SKM-1 treated with dmso at 0.1 percent for 144 hours (cell line): ENCODE data around the gene LRBA.
"Not testable (repeated sequence)": the region's sequence is repeated elsewhere in the genome, so short reads cannot be mapped to it uniquely, and the experiment has no call there.

Experiments
- DNase-seq: peaks from one replicate; lab custom pipeline; 2025; ENCODE audit not compliant: unreplicated experiment; lab: John Stamatoyannopoulos, UW

Gene LRBA

GRCh38 chr4:150578745-150579501, 436.2 kb downstream of the LRBA start:
- DNase-seq = no peak

GRCh38 chr4:150577796-150578195, 437.3 kb downstream of the LRBA start:
- no peak for DNase-seq

GRCh38 chr4:150574678-150575077, 440.4 kb downstream of the LRBA start:
- DNase-seq = no peak

GRCh38 chr4:150573534-150573933, 441.6 kb downstream of the LRBA start:
- no peak for DNase-seq

GRCh38 chr4:150572704-150573504, 442.2 kb downstream of the LRBA start:
- no peak for DNase-seq

GRCh38 chr4:150570862-150571261, 444.2 kb downstream of the LRBA start:
- no peak for DNase-seq

- no peak for DNase-seq
Observed at GRCh38 chr4:150569998-150570535, 445.0 kb downstream of the LRBA start.

- DNase-seq = no peak
Observed at GRCh38 chr4:150569384-150569987, 445.6 kb downstream of the LRBA start.

- no peak for DNase-seq
Observed at GRCh38 chr4:150567070-150567469, 448.0 kb downstream of the LRBA start.

GRCh38 chr4:150564967-150565366, 450.1 kb downstream of the LRBA start:
- not testable (repeated sequence) for DNase-seq

GRCh38 chr4:150562751-150563150, 452.3 kb downstream of the LRBA start:
- no peak for DNase-seq

- no peak for DNase-seq
Observed at GRCh38 chr4:150562250-150562649, 452.8 kb downstream of the LRBA start.

- DNase-seq = no peak
Observed at GRCh38 chr4:150561143-150561737, 453.8 kb downstream of the LRBA start.

- DNase-seq = not testable (repeated sequence)
Observed at GRCh38 chr4:150557811-150558210, 457.3 kb downstream of the LRBA start.

GRCh38 chr4:150547154-150547838, 467.8 kb downstream of the LRBA start:
- DNase-seq = no peak

- no peak for DNase-seq
Observed at GRCh38 chr4:150546286-150546685, 468.8 kb downstream of the LRBA start.

- no peak for DNase-seq
Observed at GRCh38 chr4:150543042-150543441, 472.0 kb downstream of the LRBA start.

GRCh38 chr4:150541681-150542080, 473.4 kb downstream of the LRBA start:
- no peak for DNase-seq

GRCh38 chr4:150540959-150541360, 474.1 kb downstream of the LRBA start:
- DNase-seq = no peak

- no peak for DNase-seq
Observed at GRCh38 chr4:150540536-150540935, 474.5 kb downstream of the LRBA start.

- DNase-seq = not testable (repeated sequence)
Observed at GRCh38 chr4:150537911-150538310, 477.2 kb downstream of the LRBA start.
